Activated T-helper 1 cell treated with anti-CD3 and anti-CD28 coated beads, Interleukin-2, amount 50 U/mL, for 16 hours (primary cell): ENCODE results near the gene GP1BA.
"Not testable (repeated sequence)": the region's sequence is repeated elsewhere in the genome, so short reads cannot be mapped to it uniquely, and the experiment has no call there.

Experiments used
- DNase-seq, 2 donors: peaks; one replicate each; pipeline ENCODE4 v3.0.0-alpha.2; 2020; ENCODE audit warnings: low read depth in 1 of 2, low spot score in 1 of 2

The GP1BA gene

DNA sequence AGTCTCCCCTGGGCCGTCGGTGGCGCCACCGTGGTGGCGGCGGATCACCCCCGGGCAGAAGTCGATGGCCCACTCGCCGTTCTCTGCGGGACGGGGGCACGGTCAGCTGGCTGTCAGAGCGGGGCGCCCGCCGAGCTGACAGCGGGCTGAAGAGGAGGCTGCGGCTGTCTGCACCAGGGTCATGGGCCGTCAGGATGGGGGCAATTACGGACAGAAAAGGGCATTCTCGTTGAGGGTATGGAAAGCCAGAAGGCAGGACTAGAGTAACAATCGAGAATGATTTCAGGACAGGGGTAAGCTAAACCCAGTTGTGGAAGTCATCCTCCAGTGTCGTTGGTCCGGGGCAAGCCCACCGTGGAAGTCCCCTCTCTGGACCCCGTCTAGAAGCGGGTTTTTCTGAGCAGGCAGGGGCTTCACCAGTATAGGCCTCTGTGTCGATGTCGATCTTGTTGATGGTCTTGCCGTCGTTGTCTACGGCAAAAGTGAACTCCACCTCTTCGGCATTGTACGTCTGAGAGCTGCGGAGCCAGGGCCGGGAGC, 30.9 kb upstream of the GP1BA start:
- DNase-seq: no peak

DNA sequence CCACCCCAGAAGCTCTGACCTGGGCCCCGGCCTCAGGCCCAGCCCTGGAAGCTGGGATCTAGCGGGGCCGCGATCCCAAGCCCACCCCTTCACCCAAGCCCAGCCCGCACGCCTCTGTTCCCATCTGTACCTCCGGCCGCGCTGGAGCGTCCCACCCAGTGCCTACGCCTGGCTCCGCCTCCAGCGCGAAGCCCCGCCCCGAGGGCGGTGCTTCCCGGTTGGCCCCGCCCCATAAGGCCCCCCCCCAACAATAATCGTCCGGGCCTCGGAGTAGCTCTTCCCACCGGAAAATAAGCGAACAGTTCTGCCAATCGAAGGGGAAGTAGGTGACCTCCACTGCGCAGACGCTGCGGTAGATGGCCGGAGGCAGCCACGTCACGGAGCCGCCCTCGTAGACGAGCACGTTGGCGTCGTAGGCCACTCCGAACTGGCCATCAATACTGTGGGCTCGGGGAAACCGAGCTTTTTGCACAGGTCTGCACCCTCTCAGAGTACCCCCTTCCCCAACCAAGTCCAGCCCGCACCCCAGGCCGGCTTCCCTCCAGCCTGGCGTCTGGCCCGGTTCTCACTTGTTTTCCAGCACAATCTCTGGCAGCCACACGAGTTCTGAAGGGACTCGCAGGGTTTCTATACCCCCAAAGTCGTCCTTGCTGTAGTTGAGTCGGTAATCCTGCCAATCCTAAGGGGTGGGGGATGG, 30.3 kb upstream of the GP1BA start:
- DNase-seq: no peak

DNA sequence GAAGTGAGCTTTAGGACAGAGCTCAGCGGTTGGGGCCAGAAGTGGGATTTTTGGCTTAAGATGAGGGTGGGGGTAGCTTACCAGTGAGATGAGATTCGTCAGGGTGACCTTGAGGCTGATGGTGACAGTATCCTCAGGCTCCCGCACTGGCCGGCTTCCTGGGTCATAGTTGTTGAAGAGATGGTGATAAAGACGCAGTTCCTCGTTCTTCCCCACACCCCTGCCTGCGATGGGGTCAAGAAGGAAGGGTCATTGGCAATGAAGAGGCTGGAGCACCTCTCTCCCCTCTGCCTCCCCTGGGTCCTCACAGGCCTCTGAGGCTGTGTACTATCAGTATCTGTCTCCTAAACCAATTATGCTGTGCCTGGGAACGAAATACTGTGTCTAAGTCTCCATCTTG, 29.5 kb upstream of the GP1BA start:
- no peak for DNase-seq

DNA sequence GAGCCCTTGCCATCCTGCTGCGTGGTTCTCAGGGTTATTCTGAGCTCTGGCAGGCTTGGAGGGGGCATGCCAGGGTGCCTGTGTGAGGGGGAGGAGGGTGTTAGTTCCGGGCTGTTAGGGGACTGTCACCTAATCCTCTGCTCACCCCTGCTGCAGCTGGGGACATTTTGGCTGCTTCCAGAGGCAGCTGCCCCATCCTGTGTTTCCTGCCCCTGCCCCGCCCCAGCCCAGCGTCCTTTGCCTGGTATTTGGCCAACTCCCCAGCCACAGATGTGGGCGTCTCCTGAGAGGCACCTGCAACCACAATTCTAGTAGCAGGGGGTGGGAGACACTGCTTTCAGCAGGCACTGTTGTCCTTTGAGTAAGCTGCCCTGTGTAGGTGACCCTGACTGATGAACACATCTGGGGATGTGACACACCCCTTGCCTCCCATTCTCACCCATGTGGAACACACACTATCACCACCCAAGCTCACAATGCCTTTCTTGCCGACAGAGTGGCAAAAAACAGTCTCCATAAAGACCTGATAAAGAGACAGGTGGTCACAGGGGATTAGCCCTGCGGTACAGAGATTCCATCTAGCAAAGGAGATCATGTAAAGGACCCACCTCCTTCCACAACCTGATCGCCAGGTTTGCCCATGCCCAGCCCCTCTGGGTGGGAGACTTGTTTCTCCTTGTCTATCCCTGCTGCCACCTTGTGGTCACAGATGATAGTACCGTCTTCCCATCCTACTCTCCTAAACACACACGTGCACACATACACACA, 28.8 kb upstream of the GP1BA start, which contains the start of gene CHRNE:
CHRNE (minus strand) TSS at position 48 of the 768 bp plus-strand sequence; CDS start at position 13, 35 bp downstream.
- peak in 1 of 2 donors; percentile 54 for DNase-seq

DNA sequence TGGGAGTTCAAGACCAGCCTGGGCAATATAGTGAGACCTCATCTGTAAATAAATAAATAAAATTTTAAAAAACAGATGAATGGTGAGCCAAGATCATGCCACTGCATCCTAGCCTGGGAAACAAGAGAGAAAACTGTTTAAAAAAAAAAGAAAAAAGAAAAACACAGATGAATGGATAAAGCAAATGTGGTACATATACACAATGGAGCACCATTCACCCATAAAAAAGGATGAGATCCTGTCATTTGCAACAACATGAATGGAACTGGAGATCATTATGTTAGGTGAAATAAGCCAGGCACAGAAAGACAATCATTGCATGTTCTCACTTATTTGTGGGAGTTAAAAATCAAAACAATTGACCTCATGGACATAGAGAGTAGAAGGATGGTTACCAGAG, 25.4 kb upstream of the GP1BA start:
- DNase-seq: not testable (repeated sequence)

DNA sequence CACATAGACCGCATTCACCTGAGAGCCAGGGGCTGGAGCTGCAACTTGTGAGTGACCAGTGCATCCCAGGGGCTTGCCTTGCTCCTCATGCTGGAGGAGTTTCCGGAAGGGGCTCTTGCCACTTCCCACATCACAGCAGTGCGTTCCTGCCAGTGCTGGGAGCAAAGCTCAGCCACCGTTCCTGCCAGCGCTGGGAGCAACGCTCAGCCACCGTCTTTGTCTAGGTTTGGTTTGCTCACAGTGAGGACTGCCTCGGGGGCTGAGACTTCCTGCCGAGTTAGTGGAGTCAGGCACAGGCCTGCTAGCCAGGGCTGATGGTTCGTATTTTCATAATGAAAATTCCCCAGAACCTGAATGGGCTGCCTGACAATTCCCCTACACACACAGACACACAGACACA, 23.8 kb upstream of the GP1BA start:
- no peak for DNase-seq

DNA sequence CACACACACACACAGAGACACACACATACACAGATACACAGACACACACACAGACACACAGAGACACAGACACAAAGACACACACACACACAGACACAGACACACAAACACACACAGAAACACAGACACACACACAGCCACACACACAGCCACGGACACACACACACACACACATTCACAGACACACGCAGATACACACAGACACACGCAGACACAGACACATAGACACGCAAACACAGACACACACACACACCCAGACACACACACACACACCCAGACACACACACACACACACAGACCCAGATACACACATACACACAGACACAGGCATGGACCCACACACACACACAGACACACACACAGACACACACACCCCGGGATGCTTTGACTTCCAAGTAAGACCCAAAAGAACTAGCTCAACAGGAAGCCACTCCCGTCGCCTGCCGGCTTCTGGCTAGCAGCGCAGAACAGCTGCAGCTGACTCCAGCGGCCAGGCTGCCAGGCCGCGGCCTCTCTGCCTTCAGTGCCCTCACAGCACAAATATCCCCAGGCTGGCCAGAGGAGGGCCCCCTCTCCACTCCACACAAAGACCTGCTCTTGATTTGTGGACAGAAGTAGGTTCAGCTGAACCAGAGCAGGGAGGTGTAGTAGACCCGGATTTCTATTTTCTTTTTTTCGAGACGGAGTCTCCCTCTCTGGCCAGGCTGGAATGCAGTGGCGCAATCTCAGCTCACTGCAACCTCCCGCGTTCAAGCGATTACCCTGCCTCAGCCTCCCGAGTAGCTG, 23.2 kb upstream of the GP1BA start:
- peak; percentile 46 to 47 for DNase-seq

DNA sequence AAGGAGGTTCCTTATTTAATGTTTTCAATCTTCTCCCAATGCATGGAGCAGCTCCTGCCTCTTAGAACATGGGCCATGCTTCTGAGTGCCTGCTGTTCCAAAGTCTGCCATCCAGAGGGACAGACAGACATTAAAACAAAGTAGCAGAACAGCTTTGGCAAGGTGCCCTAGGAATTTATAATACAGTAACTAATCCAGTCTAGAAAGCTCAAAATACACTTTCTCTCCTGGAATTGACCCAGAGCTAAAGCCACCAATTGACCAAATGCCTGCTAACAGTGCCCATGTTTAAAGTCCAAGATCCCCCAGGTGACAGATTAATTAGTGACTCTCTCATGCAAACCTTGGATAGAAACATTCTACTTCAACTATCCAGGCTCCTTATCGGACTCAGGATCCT, 18.1 kb upstream of the GP1BA start:
- DNase-seq: no peak

DNA sequence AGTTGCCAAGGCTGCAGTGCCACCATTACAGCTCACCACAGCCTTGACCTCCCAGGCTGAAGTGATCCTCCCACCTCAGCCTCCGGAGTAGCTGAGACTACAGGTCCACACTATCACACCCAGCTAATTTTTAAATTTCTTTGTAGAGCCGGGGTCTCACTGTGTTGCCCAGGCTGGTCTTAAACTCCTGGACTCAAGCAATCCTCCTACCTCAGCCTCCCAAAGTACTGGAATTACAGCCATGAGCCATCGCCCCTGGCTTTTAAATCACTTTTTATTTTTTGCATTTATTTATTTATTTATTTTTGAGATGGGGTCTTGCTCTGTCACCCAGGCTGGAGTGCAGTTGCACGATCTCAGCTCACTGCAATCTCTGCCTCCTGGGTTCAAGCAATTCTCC, 17.5 kb upstream of the GP1BA start:
- not testable (repeated sequence) for DNase-seq

DNA sequence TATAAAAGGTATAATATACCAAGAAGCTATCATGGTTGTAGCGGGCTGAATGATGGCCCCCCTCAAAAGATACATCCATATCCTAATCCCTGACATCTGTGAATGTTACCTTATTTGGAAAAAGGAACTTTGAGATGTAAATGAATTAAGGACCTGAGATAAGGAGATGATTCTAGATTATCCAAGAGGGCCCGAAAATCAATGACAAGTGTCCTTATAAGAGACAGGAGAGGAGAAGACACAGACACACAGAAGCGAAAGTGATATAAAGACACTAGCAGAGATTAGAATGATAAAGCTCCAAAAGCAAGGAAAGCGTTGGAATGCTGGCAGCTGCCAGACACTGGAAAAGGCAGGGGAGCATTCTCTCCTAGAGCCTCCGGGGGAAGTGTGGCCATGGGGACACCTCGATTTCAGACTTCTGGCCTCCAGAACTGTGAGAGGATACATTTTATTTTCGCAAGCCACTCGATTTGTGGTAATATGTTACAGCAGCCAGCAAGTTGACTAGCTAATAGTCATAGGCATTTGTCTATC, 12.5 kb upstream of the GP1BA start:
- no peak for DNase-seq

DNA sequence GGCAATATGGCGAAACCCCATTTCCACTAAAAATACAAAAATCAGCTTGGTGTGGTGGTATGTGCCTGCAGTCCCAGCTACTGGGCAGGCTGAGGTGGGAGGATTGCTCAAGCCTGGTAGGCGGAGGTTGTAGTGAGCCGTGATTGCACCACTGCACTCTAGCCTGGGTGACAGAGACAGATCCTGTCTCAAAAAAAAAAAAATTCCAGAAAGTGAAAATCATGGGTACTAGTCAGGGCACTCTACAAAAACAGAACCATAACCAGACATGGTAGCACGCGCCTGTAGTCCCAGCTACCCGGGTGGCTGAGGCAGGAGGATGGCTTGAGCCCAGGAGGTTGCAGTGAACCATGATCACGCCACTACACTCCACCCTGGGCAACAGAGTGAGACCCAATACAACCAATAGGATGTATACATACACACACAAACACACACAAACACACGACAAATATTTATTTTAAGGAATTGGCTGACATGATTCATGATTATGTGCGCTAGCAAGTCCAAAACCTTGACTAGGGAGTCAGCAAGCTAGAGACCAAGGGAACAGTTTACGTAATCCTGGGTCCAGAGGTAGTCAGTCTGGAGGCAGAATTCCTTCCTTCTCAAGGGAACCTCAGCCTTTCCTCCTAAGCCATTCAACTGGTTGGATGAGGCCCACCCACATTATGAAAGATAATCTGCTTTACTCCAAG, 11.6 kb upstream of the GP1BA start:
- DNase-seq: no peak

DNA sequence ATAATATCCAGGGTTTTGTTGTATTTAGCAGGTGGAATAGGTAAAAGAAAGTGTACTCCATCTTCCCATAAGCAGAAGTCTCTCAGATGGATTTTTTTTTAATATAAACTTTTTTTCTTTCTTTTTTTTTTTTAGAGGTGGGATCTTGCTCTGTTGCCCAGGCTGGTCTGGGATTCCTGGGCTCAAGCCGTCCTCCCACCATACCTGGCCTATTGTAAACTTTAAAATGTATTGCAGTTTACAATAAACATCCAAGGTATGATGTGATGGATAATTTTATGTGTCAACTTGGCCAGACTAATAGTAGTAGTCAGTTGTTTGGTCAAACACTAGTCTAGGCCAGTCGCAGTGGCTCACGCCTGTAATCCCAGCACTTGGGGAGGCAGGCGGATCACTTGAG, 10.8 kb upstream of the GP1BA start:
- DNase-seq: no peak

DNA sequence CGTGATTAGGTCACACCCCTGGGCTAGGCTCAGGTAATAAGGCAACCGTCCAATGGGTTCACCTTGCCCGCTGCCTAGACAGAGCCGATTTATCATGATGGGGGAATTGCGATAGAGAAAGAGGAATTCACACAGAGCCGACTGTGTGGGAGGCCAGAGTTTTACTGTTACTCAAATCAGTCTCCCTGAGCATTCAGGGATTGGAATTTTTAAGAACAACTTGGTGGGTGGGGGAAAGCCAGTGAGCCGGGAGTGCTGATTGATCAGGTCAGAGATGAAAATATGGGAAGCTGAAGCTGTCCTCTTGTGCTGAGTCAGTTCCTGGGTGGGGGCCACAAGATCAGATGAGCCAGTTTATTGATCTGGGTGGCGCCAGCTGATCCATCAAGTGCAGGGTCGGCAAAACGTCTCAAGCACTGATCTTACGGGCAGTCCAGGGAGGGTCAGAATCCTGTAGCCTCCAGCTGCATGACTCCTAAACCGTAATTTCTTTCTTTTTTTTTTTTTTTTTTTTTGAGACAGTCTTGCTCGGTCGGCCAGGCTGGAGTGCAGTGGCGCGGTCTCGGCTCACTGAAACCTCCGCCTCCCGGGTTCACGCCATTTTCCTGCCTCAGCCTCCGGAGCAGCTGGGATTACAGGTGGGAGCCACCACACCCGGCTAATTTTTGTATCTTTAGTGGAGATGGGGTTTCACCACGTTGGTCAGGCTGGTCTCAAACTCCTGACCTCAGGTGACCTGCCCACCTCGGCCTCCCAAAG, 5.3 kb upstream of the GP1BA start:
- DNase-seq: not testable (repeated sequence)

DNA sequence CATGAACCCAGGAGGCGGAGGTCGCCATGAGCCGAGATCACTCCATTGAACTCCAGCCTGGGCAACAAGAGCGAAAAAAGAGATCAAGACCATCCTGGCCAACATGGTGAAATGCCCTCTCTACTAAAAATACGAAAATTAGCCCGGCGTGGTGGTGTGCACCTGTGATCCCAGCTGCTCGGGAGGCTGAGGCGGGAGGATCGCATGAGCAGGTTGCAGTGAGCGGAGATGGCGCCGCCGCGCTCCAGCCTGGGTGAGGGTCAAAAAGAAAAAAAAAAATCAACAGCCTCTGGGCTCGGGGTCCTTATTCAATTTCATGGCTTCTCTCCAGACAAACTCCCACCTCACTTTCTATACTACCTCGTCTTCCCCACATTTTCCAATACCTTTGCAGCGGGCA, 3.2 kb upstream of the GP1BA start:
- DNase-seq: no peak

DNA sequence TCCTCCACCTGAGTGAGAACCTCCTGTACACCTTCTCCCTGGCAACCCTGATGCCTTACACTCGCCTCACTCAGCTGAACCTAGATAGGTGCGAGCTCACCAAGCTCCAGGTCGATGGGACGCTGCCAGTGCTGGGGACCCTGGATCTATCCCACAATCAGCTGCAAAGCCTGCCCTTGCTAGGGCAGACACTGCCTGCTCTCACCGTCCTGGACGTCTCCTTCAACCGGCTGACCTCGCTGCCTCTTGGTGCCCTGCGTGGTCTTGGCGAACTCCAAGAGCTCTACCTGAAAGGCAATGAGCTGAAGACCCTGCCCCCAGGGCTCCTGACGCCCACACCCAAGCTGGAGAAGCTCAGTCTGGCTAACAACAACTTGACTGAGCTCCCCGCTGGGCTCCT, 679 bp downstream of the GP1BA start:
- DNase-seq: no peak

DNA sequence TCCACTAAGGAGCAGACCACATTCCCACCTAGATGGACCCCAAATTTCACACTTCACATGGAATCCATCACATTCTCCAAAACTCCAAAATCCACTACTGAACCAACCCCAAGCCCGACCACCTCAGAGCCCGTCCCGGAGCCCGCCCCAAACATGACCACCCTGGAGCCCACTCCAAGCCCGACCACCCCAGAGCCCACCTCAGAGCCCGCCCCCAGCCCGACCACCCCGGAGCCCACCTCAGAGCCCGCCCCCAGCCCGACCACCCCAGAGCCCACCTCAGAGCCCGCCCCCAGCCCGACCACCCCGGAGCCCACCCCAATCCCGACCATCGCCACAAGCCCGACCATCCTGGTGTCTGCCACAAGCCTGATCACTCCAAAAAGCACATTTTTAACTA, 1.6 kb downstream of the GP1BA start:
- no peak for DNase-seq

DNA sequence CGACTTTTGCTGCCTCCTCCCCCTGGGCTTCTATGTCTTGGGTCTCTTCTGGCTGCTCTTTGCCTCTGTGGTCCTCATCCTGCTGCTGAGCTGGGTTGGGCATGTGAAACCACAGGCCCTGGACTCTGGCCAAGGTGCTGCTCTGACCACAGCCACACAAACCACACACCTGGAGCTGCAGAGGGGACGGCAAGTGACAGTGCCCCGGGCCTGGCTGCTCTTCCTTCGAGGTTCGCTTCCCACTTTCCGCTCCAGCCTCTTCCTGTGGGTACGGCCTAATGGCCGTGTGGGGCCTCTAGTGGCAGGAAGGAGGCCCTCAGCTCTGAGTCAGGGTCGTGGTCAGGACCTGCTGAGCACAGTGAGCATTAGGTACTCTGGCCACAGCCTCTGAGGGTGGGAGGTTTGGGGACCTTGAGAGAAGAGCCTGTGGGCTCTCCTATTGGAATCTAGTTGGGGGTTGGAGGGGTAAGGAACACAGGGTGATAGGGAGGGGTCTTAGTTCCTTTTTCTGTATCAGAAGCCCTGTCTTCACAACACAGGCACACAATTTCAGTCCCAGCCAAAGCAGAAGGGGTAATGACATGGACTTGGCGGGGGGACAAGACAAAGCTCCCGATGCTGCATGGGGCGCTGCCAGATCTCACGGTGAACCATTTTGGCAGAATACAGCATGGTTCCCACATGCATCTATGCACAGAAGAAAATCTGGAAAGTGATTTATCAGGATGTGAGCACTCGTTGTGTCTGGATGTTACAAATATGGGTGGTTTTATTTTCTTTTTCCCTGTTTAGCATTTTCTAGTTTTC, 2.3 kb downstream of the GP1BA start:
- no peak for DNase-seq

DNA sequence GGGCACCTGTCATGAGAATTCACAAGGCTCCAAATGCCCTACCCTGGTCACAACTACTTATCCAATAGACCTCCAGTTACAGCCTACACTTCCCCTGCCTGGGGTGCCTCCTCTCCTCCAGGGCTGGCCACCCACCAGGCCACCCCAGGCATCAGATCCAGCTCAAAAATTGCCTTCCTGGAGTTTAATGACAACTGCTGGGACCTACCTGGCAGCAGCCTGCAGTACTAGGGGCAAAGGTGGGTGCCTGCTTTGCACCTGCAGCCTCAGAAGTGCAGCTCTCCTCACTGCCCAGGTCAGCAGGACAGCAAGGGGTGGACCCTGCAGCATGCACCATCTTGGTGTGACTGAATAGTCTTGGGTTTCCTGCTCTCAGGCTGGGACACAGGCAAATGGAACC, 3.6 kb downstream of the GP1BA start:
- DNase-seq: no peak

DNA sequence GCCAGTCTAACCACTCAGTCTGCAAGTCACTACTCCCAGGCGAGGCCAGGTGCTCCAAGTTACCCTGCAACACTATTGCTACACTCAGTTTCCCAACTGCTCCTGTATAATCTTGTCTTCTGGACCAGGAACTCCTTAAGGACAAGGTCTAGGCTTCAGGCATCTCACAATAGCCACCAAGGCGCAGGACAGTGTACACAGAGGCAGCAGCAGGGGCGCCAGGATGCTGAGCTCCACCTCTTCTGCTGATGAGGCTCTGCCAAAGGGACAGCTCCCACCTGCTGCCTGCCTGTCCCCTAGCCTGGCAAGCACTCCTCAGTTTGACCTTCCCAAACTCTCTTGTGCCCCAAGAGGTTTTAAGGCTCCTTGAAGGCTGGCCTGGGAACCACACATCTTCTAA, 4.4 kb downstream of the GP1BA start:
- no peak for DNase-seq
